ENCODE results near the gene IL25. TPM values are rescaled to one million over a fixed set of nuclear protein-coding genes. Genes with fewer than 3 reads are reported as not detected.
"Not testable (repeated sequence)": the region's sequence is repeated elsewhere in the genome, so short reads cannot be mapped to it uniquely, and the experiment has no call there.

IL25 gene
- polyA plus RNA-seq, 1 of the 3 experiments (the other 2 are of a cell fraction) = not detected

DNA sequence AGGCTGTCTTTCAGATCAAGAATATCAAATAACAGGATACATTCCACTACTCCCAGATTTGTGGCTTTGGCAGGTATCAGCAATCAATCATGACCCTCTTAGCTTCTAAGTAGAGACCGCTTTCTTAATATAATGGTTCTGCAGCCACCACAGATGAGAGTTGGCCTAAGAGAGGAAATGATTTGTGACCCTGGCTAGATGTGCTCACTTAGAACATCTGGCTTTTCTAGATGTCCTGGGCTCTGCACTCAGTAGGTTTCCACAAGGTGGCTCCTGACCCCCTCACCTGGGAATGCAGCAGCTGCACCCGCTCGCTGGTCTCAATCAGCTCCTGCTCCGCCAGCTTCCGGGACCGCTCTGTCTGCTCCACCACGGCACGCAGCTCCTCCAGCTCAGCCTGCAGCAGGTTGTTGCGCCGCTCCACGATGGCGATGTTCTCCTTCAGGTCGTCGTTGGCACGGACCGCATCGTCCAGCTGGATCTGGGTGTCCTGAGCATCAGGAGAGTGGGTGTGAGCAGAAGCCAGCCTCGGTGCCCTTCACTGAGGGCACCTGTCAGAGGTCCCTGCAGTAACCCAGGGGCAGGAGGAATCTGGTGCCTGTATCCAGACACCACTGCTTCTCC lies 13.1 kb downstream of the IL25 start:
- no peaks in the 10 kb centered on the region for H3K4me1 ChIP-seq (ENCODE audit: control insufficient read depth in 1 of 2, insufficient read depth in 2 of 2, low read depth in 1 of 2, low read length in 1 of 2)
- H4K20me1 ChIP-seq (ENCODE audit: insufficient read depth) = no peaks in the 10 kb centered on the region
- H3K4me3 ChIP-seq (ENCODE audit: low read depth in 2 of 2, low read length in 1 of 2) = no peak overlapping the region
- CTCF ChIA-PET = interaction anchor here (0.6 to 1.6 kb wide), 3 partner anchors 12 to 60 kb away, joined by 3 to 4 read pairs (median 3); no protein-coding TSS in a partner anchor
- no peaks in the 10 kb centered on the region for H3K79me2 ChIP-seq (ENCODE audit: insufficient read depth)
- H3K36me3 ChIP-seq (replicated peaks in 1 of 2; ENCODE audit: control insufficient read depth in 1 of 2, insufficient read depth in 2 of 2, low read length in 1 of 2) = no peaks in the 10 kb centered on the region
- TF ChIP-seq REST (IDR thresholded peaks at IDR 0.05; ENCODE audit: low read depth, low read length) (no peak), TEAD4 (IDR thresholded peaks at IDR 0.05; ENCODE audit: borderline replicate concordance, insufficient read depth) (no peak), FOXJ3 (CRISPR knock-in tag; IDR thresholded peaks at IDR 0.05) (no peak), FOSL2 (IDR thresholded peaks at IDR 0.05; ENCODE audit: borderline replicate concordance, low read depth) (no peak), YY1 (IDR thresholded peaks at IDR 0.05; ENCODE audit: low read depth) (no peak), ELF1 (IDR thresholded peaks at IDR 0.05) (no peak), MAX (IDR thresholded peaks at IDR 0.05; ENCODE audit: low read depth) (no peak), RAD21 (IDR thresholded peaks at IDR 0.05; ENCODE audit: low read length) (no peak), MEF2A (IDR thresholded peaks at IDR 0.05; ENCODE audit: borderline replicate concordance, low read depth) (no peak), GABPA (IDR thresholded peaks at IDR 0.05; ENCODE audit: low read depth) (no peak), MXI1 (IDR thresholded peaks at IDR 0.05; ENCODE audit: low read depth, low read length) (no peak), IRF3 (IDR thresholded peaks at IDR 0.05; ENCODE audit: low read depth, low read length) (no peak), RFX5 (IDR thresholded peaks at IDR 0.05; ENCODE audit: low read length) (no peak), POLR2AphosphoS5 (IDR thresholded peaks at IDR 0.05; ENCODE audit: low read depth, low read length) (no peak), CHD2 (IDR thresholded peaks at IDR 0.05; ENCODE audit: low read length, partially characterized antibody) (no peak), NFIC (IDR thresholded peaks at IDR 0.05; ENCODE audit: borderline replicate concordance) (no peak), ZBTB33 (IDR thresholded peaks at IDR 0.05; ENCODE audit: borderline replicate concordance, low read depth) (no peak)
- TF ChIP-seq, protein P1, sequence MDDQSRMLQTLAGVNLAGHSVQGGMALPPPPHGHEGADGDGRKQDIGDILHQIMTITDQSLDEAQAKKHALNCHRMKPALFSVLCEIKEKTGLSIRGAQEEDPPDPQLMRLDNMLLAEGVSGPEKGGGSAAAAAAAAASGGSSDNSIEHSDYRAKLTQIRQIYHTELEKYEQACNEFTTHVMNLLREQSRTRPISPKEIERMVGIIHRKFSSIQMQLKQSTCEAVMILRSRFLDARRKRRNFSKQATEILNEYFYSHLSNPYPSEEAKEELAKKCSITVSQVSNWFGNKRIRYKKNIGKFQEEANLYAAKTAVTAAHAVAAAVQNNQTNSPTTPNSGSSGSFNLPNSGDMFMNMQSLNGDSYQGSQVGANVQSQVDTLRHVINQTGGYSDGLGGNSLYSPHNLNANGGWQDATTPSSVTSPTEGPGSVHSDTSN (IDR thresholded peaks at IDR 0.05) = no peak
- TF ChIP-seq, protein P2, sequence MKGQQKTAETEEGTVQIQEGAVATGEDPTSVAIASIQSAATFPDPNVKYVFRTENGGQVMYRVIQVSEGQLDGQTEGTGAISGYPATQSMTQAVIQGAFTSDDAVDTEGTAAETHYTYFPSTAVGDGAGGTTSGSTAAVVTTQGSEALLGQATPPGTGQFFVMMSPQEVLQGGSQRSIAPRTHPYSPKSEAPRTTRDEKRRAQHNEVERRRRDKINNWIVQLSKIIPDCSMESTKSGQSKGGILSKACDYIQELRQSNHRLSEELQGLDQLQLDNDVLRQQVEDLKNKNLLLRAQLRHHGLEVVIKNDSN (IDR thresholded peaks at IDR 0.05; ENCODE audit: borderline replicate concordance, low read depth) = no peak
- H2AFZ ChIP-seq (ENCODE audit: low read depth) = no peak overlapping the region
- POLR2A ChIA-PET = no interaction called here
- peaks cover 13% of the 10 kb centered on the region; the same call in 1 of the 2 replicates for H3K27me3 ChIP-seq (ENCODE audit: insufficient read depth)
- H3K27ac ChIP-seq (ENCODE audit: low read depth in 2 of 2, low read length in 1 of 2) = no peak overlapping the region
- H3K4me2 ChIP-seq = no peak overlapping the region
- no peak overlapping the region for H3K9ac ChIP-seq
- no peaks in the 10 kb centered on the region for H3K9me3 ChIP-seq
- no peak for DNase-seq
- WGBS (ENCODE audit: low lambda C conversion rate) = 62% methylated on average over 17 of the region's 18 CpGs
- no peaks in the 10 kb centered on the region for H3K9me2 ChIP-seq
- no peaks in the 10 kb centered on the region for H3F3A ChIP-seq (replicated peaks; ENCODE audit: insufficient read depth)

- H3F3A ChIP-seq (replicated peaks; ENCODE audit: insufficient read depth); H3K4me1 ChIP-seq (ENCODE audit: control insufficient read depth in 1 of 2, insufficient read depth in 2 of 2, low read depth in 1 of 2, low read length in 1 of 2); H3K4me2 ChIP-seq; H3K4me3 ChIP-seq (ENCODE audit: low read depth in 2 of 2, low read length in 1 of 2); POLR2A ChIA-PET; H3K9me2 ChIP-seq; H2AFZ ChIP-seq (ENCODE audit: low read depth); H3K9me3 ChIP-seq; H3K79me2 ChIP-seq (ENCODE audit: insufficient read depth); DNase-seq; H3K27ac ChIP-seq (ENCODE audit: low read depth in 2 of 2, low read length in 1 of 2); H3K9ac ChIP-seq; H3K36me3 ChIP-seq (replicated peaks in 1 of 2; ENCODE audit: control insufficient read depth in 1 of 2, insufficient read depth in 2 of 2, low read length in 1 of 2); H4K20me1 ChIP-seq (ENCODE audit: insufficient read depth): not testable (repeated sequence)
- WGBS (ENCODE audit: low lambda C conversion rate) = 51% methylated on average over 17 of the region's 17 CpGs
- CTCF ChIA-PET = interaction anchor here (0.6 to 1.6 kb wide), 2 partner anchors 20 to 61 kb away, joined by 3 to 4 read pairs; no protein-coding TSS in a partner anchor
- peaks cover 18% of the 10 kb centered on the region; the same call in 1 of the 2 replicates for H3K27me3 ChIP-seq (ENCODE audit: insufficient read depth)
Measured at GRCh38 chr14:23386266-23386657, 13.7 kb downstream of the IL25 start.
